Raji (cell line): ENCODE results near the gene CBR1.

Source experiments
- POLR2A ChIP-seq: IDR thresholded peaks from 2 replicates; pipeline ENCODE4 v1.6.1; 2011; ENCODE audit warnings: low read depth, low read length, control low read depth; ENCODE audit not compliant: insufficient read depth

The CBR1 gene

DNA sequence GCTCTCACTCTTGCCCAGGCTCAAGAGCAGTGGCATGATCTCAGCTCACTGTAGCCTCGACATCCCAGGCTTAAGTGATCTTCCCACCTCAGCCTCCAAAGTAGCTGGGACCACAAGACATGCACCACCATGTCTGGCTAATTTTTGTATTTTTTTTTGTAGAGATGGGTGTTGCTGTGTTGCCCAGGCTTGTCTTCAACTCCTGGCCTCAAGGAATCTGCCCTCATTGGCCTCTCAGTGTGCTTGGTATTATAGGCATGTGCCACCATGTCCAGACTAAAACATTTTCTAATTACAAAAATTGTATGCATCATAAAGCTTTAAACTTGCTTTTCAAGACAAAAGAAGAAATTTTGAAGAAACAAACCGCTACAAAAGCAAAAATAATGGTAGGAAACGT, 20.1 kb downstream of the CBR1 start:
- no peak for TF ChIP-seq POLR2A

DNA sequence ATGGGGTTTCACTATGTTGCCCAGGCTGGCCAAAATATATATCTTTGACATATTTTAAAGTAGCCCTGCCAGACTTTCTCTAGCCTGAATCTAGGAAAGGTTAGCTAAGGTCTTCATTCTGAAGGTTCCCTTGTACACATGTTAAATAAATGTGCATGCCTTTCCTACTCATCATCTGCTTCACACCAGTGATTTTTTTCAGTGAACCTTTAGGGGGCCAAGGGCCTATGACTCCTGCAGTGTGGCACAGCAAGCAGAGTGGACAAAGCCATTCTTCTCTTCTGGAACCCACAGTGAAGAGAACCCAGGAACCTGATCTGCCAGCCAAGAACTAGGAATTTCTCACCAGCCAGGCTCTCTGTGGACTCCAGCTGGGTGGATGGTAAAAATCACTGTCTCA, 22.9 kb downstream of the CBR1 start:
- no peak for TF ChIP-seq POLR2A

DNA sequence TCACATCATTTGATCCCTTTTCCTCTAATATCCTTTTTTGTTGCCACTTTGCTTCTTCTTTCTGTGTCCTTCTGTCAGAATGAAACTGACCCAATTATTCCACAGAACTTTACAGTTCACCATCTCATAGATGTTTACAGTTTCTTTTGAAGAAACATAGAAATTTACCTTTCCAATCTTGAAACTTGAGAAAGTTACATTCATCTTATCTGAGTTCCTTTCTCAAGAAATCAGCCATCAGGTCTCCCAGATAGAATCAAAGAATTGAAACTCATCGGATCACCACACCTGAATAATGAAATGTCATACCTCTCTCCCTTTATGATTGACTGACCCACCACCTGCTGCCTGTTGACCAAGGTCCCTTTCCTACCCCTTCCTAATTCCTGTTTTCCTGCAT, 23.7 kb downstream of the CBR1 start:
- no peak for TF ChIP-seq POLR2A

DNA sequence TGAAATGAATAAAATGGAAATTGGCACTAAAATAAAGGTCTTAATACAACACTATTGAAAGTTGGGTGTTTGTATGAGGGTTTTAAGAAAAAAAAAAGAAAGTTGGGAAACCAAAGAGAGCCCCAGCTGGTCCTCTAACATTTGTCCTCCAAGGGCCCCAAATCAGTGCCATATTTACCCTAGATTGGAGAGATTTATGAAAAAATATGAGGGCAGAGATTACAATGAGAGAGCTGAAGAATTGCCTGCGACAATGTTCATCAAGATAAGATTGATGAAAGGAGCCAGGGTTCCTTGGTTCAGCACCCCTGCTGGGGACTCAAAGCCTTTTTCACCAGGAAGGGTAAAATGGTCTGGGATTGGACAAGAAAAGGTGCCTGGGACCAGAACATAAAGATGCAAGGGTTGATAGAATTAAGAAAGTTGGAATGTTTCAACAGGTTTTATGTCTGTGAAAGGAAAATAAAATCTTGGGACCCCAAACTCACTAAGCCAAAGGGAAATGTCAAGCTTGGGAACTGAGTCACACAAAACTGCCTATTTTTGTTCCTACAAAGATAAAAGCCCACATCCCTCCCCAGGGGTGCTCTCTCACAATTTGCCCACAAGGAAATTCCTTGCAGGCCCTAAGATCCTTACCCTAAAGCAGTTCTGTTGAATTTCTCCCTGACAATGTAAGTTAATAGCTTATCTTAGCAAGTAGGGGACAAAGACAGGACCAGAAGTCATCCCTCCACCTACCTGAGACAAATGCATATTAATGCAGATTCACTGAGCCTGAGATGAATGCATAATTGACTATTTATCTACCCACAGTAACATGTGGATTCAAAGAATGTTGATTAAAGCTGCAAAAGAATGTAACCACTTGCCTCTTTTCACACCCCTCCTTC, 26.8 kb downstream of the CBR1 start:
- no peak for TF ChIP-seq POLR2A

DNA sequence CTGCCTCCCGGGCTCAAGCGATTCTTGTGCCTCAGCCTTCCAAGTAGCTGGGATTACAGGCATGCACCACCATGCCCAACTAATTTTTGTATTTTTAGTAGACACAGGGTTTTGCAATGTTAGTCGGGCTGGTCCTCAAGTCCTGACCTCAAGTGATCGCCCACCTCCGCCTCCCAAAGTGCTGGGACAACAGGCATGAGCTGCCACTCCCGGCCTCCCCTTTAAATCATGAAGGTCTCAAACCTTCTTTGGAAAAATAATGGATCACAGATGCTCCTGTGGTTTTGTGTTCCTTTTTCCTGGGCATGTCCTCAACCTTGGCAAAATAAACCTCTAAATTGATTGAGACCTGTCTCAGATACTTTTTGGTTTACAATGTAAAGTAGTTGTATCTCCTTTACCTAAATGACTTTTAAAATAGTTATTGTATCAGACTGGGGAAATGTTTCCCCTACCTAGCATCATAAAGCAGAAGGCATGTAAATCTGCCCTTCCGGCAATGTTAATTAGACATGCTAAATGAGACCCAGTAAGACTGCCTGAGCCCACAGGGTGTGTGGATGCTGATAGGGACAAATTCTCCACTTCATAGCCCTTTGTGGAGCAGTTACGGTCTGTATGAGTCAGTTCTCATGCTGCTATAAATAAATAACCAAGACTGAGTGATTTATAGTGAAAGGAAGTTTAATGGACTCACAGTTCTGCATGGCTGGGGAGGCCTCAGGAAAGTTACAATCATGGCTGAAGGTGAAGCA, 27.8 kb downstream of the CBR1 start:
- no peak for TF ChIP-seq POLR2A

DNA sequence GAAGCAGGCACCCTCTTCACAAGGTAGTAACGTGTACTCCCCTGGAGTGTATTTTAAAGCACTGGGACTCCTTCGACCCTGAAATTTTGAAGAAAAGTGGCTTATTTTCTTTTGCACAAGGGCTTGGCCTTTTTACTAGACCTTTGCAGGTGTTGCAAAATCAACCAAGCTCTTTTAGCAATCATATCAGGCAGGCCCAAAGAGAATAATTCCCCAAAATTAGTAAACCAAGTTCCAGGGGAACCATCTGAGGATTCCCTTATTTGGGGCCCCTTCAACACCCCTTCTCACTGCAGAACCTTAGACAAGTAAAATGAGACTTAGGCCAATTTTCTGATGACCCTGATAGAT, 28.3 kb downstream of the CBR1 start:
- no peak for TF ChIP-seq POLR2A

DNA sequence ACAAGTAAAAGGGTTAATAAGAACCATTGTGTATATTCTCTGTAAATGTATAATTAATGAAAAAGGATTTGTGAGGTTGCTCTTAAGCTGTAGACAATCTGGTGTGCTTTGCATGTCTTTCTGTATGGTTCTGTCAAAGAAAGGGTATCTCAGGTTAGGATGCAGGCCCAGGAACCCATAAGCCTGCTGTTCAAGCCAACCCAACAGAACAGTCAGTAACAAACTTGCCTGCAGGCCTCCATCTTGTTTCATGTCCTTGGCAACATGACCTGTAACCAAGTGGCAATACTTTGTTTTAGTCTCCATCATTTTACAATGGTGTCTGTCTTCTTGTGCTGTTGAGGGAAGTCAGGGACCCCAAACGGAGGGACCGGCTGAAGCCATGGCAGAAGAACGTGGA, 29.2 kb downstream of the CBR1 start:
- TF ChIP-seq POLR2A = no peak

DNA sequence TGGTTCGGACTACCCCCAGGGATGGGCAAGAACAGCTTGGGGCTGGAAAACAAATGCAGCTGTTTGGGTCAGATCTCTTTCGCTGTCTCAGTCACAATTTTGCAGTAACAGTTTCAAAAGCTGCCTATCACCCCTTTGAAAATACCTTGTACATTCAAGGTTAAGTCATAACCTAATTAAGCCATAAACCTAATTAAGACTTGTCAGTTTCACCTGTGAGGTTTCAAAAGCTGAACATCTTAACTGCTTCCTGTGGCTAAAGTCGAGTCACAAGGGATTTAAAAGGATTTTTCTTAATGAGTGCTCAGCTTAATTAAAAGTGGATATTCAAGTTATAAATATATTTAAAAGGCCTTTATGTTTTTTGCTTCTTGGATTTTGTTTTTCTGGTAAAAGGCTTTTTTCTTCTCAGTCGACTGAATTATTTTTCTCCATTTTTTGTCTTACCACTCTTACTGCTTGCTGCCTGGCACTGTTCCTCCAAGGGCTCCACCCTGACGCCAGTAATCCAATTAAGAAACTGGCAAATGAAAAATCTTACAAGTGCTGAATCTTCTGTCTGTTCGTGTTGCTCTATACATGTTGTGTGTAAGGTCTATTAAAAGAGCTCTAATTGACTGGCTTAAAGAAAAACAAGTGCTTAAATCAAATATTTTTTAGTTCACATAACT, 31.3 kb downstream of the CBR1 start:
- no peak for TF ChIP-seq POLR2A

DNA sequence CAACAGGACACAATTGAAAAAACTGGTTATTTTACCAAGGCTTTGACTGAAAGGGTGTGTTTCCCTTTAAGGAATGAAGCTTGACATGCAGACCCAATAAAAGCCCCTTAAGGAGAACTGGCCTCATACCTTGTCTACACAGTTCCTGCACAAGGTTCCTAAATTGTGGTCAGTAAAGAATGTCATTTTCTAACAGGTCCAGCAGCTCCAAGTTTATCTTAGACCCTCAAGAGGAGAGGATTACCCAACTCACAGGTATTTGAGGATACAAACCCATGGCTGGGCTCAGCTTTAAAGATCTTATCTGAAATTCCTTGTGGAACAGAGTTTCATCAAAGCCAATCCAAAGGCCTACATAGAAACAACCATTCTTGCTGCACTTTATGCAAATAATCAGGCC, 33.6 kb downstream of the CBR1 start:
- no peak for TF ChIP-seq POLR2A

DNA sequence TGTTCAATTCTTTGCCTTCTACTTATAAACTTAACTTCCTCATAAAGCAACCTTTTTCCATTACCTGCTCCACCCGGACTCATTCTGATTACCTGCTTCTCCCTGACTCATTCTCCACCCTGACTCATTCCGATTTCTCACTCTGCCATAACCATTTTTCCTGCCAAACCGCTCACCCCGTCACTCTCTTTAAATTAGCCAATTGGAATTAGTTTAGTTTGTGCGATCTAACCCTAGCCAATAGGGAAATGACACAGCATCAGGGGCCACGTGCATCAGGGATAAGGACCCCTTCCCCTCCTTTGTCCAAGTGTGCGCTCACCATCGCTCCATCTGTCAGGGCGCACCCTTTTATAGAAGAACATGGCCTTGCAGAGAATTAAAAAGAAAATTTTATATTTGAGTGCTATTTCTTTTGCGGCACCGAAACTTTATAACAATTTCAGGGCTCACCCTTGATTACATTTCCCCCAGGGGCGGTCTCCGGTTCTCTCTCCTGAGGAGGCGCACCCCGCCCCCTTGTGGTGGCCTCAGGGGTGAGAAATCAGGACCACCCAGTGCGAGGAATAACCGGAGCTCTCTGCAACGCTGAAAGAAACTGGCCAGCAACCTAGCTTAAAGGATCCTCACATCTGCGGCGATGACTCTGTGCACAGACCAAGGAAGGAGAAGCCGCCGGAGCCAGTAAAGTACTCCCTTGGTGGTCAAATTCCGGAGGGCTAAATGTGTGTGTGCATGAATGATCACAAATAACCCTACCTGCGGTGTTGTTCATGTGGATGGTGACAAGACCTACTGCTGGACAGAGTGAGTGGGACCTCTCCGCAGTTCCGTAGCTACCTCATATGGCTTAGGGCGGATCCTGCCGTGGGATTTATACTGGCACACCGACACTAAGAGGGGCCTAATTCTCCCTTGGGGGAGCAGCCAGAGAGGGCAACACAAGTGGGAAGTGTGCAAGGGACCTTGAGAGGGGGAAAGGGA, 34.8 kb downstream of the CBR1 start:
- no peak for TF ChIP-seq POLR2A

DNA sequence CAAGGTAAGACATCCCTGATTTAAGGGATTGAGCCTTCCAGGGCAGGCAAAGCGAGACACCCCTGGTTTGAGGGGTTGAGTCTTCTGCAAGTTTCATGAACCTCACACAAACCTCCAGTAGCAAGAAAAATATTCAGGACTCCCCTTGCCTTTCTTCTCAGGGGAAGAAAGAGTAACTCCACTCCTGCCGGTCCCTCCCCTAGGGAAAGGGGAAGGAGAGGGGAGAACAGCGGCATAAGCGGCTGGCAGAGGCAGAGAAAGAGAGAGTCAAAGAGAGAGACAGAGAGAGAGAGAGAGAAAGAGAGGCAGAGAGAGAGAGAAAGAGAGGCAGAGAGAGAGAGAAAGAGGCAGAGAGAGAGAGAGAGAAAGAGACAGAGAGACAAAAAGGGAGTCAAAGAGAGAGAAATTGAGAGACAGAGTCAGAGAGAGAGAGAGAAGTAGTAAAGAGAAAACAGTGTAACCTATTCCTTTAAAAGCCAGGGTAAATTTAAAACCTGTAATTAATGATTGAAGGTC, 35.6 kb downstream of the CBR1 start:
- TF ChIP-seq POLR2A = no peak

DNA sequence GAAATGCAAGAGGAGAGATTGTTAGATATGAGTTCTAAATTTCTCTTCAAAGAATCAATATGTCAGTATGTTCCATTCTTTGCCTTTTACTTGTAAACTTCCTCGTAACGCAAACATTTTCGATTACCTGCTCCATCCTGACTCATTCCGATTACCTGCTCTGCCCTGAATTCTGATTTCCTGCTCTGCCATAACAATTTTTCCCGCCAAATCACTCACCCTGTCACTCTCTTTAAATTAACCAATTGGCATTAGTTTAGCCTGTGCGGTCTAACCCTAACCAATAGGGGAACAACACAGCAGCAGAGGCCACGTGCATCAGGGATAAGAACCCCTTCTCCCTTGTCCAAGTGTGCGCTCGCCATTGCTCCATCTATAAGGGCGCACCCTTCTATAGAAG, 40.0 kb downstream of the CBR1 start:
- no peak for TF ChIP-seq POLR2A

DNA sequence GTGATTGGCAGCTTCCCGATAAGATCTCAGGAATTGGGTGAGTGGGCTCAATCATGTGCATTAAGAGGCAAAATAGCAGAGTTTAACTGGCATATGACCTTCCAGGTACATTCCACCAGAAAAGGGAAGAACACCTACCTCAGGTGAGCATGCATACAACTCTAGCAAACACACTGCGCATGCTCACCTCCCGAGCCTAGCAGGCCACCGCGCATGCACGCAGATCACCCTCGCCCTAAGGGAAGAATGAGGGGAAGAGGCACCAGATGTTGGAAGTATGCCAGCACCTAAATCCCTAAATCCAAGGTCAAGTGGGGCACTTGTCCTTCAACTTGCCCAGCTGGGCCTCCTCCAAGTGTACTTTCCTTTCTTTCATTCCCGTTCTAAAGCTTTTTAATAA, 41.4 kb downstream of the CBR1 start:
- TF ChIP-seq POLR2A = no peak

DNA sequence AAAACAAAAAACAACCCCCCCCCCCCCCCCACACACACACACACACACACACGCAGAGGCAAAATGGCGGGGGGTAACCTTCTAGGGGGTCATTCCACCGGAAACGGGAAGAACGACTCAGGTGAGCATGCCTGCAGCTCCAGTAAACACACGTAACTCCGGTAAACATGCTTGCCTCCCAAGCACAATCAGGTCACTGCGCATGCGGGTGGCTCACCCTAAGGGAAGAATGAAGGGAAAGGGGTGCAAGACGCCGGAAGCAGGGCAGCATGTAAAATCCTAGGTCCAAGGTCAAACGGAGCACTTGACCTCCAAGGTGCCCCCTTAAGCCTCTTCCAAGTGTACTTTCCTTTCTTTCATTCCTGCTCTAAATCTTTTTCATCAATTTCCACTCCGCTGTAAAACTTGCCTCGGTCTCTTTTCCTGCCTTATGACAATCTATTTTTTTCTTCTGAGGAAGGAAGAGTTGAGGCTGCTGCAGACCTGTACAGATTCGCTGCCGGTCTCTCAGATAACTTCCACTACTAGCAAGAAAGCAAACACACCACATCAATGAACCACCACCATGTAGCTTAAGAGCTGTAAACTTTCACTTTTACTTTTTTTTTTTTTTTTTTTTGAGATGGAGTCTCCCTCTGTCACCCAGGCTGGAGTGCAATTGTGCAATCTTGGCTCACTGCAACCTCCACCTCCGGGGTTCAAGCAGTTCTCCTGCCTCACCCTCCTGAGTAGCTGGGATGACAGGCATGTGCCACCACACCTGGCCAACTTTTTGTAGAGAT, 44.0 kb downstream of the CBR1 start:
- TF ChIP-seq POLR2A = no peak
